Measurements from ENCODE around the gene SENP8. TPM values are rescaled to one million over a fixed set of nuclear protein-coding genes. Genes with fewer than 3 reads are reported as not detected.

Gene SENP8
- total RNA-seq, 1 experiment from 2014 or later, result 3.8 TPM

DNA sequence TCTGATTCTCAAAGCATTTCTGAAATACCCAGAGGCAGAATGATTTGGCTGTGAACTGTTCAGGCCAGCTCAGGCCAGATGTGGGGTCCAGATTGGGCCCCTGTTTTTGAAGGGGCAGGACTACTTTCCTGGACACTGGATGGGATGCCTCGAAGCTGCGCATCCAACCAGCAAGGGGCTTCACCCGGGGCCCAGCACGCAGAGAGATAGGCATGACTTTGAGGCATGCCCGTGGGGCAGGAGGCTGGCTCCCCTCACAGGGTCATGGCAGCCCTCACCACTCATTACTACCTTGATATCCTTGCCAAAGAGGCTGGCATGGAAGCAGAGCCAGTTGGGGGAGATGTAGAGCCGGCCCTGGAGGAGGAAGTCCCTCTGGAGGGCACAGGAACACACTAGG is 49.2 kb downstream of the SENP8 start:
- POLR2A ChIA-PET, result no interaction called here

DNA sequence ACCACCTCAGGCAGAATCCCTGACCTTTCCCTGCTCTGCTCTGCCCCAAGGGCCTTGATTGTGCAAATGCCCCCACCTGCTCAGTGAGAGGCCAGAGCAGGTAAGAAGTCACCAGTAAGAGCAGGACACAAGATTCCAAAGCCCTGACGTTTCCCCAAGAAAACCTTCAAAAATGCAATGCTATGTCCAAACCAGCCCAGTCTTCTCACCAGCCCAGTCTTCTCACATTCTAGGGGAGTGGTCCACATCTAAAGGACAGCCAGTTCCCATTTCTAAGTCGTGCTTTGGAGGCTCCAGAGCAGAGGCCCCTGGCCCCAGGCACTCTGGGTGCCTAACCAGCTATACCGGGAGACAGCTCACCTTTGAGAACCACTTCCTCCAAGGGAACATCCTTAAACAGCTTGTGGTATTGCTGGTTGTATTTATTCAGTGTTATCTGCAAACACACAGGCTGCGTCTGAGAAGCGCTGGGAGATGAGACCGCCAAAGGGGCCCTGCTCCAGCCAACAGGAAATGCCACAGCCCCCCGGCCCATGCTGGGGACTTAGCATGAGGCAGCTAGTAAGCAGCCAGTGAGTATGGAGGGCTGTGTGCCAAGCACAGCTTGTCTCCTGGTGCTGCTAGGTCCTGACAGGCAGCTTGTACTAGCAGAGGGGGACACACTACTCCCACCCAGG is 50.1 kb downstream of the SENP8 start:
- Mint-ChIP-seq H3K36me3 (ENCODE audit: insufficient read depth, unreplicated experiment) (no peaks in the 10 kb centered on the region), H3K4me1 (ENCODE audit: insufficient read depth, unreplicated experiment) (peaks cover 22% of the 10 kb centered on the region), H3K27me3 (ENCODE audit: insufficient read depth, unreplicated experiment) (no peaks in the 10 kb centered on the region), H3K27ac (ENCODE audit: low read depth, unreplicated experiment) (peak overlapping the region; percentile 95), H3K4me3 (ENCODE audit: unreplicated experiment) (peak overlapping the region; percentile 46), H3K9me3 (ENCODE audit: unreplicated experiment) (no peaks in the 10 kb centered on the region)
- POLR2A ChIA-PET, result interaction anchor here (0.6 to 1.9 kb wide), 9 partner anchors 9 to 414 kb away, joined by 3 to 11 read pairs (median 3); partner anchors contain the start of gene GRAMD2A
- CTCF ChIA-PET, result interaction anchor here (0.5 to 1.6 kb wide), 2 partner anchors 12 to 1122 kb away, joined by 3 to 8 read pairs; no protein-coding TSS in a partner anchor
- intact Hi-C loops (cut with micrococcal nuclease), result no loop called here
- DNase-seq (ENCODE audit: unreplicated experiment), result peak; percentile 54
- TF ChIP-seq, protein P1, sequence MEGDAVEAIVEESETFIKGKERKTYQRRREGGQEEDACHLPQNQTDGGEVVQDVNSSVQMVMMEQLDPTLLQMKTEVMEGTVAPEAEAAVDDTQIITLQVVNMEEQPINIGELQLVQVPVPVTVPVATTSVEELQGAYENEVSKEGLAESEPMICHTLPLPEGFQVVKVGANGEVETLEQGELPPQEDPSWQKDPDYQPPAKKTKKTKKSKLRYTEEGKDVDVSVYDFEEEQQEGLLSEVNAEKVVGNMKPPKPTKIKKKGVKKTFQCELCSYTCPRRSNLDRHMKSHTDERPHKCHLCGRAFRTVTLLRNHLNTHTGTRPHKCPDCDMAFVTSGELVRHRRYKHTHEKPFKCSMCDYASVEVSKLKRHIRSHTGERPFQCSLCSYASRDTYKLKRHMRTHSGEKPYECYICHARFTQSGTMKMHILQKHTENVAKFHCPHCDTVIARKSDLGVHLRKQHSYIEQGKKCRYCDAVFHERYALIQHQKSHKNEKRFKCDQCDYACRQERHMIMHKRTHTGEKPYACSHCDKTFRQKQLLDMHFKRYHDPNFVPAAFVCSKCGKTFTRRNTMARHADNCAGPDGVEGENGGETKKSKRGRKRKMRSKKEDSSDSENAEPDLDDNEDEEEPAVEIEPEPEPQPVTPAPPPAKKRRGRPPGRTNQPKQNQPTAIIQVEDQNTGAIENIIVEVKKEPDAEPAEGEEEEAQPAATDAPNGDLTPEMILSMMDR (IDR thresholded peaks at IDR 0.05; ENCODE audit: unreplicated experiment), result no peak
- no TSS peak for BruUV-seq (replicated peaks)

More for the DNA sequence above, 49.2 kb downstream of the SENP8 start:
- CTCF ChIA-PET, result interaction anchor here (2.8 kb wide), 1 partner anchor 11 kb away, joined by 17 read pairs; no protein-coding TSS in a partner anchor
- Mint-ChIP-seq H3K4me3 (ENCODE audit: unreplicated experiment) (no peak overlapping the region), H3K9me3 (ENCODE audit: unreplicated experiment) (no peaks in the 10 kb centered on the region), H3K36me3 (ENCODE audit: insufficient read depth, unreplicated experiment) (peaks cover 6% of the 10 kb centered on the region), H3K27ac (ENCODE audit: low read depth, unreplicated experiment) (peak overlapping the region; percentile 95), H3K27me3 (ENCODE audit: insufficient read depth, unreplicated experiment) (no peaks in the 10 kb centered on the region), H3K4me1 (ENCODE audit: insufficient read depth, unreplicated experiment) (peaks cover 22% of the 10 kb centered on the region)
- no peak for DNase-seq (ENCODE audit: unreplicated experiment)
- TF ChIP-seq, protein P1 (IDR thresholded peaks at IDR 0.05; ENCODE audit: unreplicated experiment), result no peak
- no TSS peak for BruUV-seq (replicated peaks)
- intact Hi-C loops (cut with micrococcal nuclease), result no loop called here

DNA sequence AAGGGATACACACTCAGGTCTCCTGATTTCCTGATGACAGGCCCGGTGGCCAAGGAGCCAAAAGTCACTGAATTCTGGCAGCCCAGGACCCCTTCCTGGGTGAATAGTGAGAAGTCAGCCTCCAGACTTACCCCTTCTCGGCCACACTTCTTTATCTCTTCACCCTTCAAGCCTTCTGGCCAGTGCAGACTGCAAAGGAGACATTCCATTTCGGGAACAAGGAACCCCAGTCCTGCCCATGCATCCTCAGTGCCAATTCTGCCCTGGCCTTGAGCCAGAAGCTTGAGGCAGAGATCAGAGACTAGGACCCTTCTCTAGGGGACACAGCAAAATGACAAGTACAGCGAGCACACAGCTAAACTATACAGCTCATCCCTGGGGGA is 50.6 kb downstream of the SENP8 start:
- Mint-ChIP-seq H3K36me3 (ENCODE audit: insufficient read depth, unreplicated experiment) (no peaks in the 10 kb centered on the region), H3K27ac (ENCODE audit: low read depth, unreplicated experiment) (no peak overlapping the region), H3K9me3 (ENCODE audit: unreplicated experiment) (no peaks in the 10 kb centered on the region), H3K4me1 (ENCODE audit: insufficient read depth, unreplicated experiment) (peaks cover 22% of the 10 kb centered on the region), H3K4me3 (ENCODE audit: unreplicated experiment) (no peak overlapping the region), H3K27me3 (ENCODE audit: insufficient read depth, unreplicated experiment) (no peaks in the 10 kb centered on the region)
- intact Hi-C loops (cut with micrococcal nuclease), result no loop called here
- peak; percentile 52 for DNase-seq (ENCODE audit: unreplicated experiment)
- TF ChIP-seq, protein P1 (IDR thresholded peaks at IDR 0.05; ENCODE audit: unreplicated experiment), result no peak
- BruUV-seq (replicated peaks), result no TSS peak
- POLR2A ChIA-PET, result interaction anchor here (0.6 to 1.9 kb wide), 9 partner anchors 8 to 415 kb away, joined by 3 to 11 read pairs (median 3); partner anchors contain the start of gene GRAMD2A
- CTCF ChIA-PET, result interaction anchor here (1.6 kb wide), 1 partner anchor 12 kb away, joined by 8 read pairs; no protein-coding TSS in a partner anchor

DNA sequence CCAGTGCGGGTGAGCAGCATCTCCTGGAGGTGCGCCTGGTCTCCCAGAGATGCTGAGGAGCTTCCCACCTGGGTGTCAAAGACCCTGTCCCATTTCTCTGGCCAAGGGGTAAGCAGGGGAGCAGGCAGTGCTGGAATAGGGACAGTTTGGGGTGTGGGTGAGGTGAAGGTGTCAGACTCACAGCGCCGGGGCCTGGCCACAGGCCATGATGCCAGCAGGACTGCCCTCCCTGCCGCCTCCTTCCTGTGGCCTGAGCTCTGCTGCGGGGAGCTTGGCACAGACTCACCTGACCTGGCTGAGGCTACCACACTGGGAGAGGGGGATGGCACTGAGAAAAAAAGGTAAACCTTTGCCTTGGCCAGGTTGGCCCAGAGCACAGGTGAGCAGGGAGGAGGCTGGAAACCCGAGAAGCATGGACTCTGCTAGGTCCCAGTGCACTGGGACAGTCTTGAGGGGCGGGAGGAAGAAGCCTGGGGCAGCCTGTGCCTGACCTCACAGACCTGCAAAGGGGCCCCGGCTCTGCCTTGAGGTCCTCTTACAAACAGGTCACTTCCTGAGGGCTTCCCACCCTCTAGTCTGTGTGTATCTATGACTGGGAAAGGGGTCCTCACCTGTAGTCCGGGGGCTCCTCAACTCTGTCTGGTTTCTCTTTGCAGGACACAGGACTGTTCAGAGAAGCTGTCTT is 51.2 kb downstream of the SENP8 start:
- ChIA-PET CTCF (interaction anchor here (1.6 kb wide), 1 partner anchor 13 kb away, joined by 8 read pairs; no protein-coding TSS in a partner anchor), POLR2A (interaction anchor here (0.6 to 1.9 kb wide), 6 partner anchors 8 to 290 kb away, joined by 3 to 11 read pairs (median 3); partner anchors contain the start of gene GRAMD2A)
- Mint-ChIP-seq H3K4me1 (ENCODE audit: insufficient read depth, unreplicated experiment) (peaks cover 22% of the 10 kb centered on the region), H3K27me3 (ENCODE audit: insufficient read depth, unreplicated experiment) (no peaks in the 10 kb centered on the region), H3K9me3 (ENCODE audit: unreplicated experiment) (no peaks in the 10 kb centered on the region), H3K4me3 (ENCODE audit: unreplicated experiment) (no peak overlapping the region), H3K27ac (ENCODE audit: low read depth, unreplicated experiment) (no peak overlapping the region), H3K36me3 (ENCODE audit: insufficient read depth, unreplicated experiment) (no peaks in the 10 kb centered on the region)
- TF ChIP-seq, protein P1 (IDR thresholded peaks at IDR 0.05; ENCODE audit: unreplicated experiment), result no peak
- DNase-seq (ENCODE audit: unreplicated experiment), result peak; percentile 53
- BruUV-seq (replicated peaks), result no TSS peak
- intact Hi-C loops (cut with micrococcal nuclease), result no loop called here
